HG03064 (cell line): ENCODE data around the gene SLC6A20.

ENCODE experiments used
- ATAC-seq: cut with Tn5 transposase; IDR thresholded peaks from one replicate; pipeline ENCODE4 v1.9.1; 2021; ENCODE audit warnings: low read depth; ENCODE audit not compliant: unreplicated experiment

The SLC6A20 gene

DNA sequence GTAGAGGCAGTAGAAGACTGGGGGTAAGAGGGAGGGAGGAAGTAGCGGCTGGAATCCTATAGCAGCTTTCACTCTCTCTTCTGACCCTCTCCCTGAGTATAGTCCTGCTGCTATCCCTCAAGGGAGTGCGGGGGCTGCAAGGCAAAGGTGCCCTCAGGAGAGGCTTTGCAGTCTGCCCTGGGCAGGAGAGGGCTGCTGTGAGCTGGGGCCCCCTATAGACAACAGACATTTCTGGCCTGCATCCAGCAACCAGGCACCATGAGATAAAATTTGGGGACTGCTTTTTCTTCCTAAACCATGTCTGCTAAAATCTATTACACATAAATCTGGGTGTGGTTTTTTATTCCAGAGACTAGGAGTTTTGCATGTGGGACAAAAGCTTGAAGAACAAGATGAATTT is 59.1 kb downstream of the SLC6A20 start:
- ATAC-seq: no peak

DNA sequence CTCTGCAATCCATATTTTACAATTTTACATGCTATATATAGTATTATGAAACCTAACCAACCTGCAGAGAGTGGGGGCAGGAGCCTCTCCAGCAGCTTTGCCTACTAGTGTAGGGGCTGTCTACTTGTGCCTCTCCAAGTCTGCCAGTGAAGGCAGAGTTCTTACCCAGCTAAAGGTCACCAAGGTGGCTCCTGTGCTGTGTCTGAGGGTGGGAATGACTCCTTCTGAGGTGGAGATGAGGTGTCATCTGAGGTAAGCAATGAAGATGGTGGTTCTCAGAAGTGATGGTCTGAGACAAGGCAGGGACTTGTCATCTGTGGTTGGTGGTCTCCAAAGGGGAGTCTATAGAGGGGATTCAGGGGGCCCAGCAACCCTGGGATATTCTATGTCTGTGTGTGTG is 59.6 kb downstream of the SLC6A20 start:
- ATAC-seq: no peak

GRCh38 chr3:45730409-45731154 is 65.8 kb downstream of the SLC6A20 start:
- ATAC-seq: no peak

DNA sequence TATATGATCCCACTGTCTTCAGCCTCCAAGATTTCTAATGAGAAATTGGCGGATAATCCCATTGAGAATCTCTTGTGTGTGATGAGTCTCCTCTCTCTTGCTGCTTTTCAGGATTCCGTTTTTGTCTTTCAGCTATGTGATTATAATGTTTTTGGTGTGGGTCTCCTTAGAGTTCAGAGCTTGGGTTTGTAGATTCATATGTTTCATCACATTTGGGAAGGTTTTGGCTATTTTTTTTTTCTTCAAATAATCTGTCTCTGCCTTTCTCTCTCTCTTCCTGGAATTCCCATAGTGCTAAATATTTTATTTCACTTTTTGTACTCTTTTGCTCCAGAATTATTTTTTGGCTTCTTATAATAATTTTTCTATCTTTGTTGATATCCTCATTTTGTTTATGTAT is 66.7 kb downstream of the SLC6A20 start:
- no peak for ATAC-seq

DNA sequence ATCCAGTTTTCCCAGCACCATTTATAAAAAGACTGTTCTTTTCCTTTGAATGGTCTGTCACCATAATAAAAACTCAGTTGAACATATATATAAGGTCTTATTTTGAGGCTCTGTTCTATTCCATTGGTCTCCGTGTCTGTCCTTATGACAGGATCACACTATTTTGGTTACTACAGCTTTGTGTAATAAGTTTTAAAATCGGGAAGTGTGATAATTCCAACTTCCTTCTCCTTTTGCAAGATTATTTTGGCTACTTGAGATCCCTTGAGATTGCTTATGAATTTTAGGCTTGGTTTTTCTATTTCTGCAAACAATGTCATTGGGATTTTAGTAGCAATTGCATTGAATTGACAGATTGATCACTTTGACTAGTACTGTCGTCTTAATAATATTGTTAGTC is 71.4 kb downstream of the SLC6A20 start:
- no peak for ATAC-seq

GRCh38 chr3:45719655-45720487 is 76.5 kb downstream of the SLC6A20 start:
- no peak for ATAC-seq

DNA sequence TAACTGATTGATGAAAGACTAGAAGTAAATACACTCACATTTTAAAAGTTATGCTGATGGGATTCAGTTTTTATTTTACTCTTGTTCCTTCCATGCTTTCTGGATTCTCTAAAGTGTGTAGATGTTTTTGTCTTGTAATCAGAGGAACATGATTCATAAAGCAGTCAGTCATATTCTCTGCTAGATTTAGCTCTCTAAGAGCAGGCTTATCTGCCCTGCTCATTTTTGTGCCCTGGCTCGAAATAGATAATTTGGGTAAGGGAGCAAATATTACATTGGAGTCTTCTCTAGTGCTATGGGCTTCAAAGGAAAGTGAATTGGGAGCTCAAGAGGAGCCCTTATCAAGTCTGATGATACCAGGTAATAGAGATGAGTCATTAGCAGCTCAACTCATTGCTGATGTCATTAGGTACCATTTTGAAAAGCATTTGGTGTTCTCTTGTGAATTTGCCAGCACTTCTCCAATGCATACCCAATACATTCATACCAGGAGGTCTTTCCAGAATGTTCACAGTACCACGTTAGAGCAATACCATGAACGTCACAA is 79.5 kb downstream of the SLC6A20 start:
- ATAC-seq: no peak

- ATAC-seq: no peak
Measured at GRCh38 chr3:45715945-45716344, 80.4 kb downstream of the SLC6A20 start.

DNA sequence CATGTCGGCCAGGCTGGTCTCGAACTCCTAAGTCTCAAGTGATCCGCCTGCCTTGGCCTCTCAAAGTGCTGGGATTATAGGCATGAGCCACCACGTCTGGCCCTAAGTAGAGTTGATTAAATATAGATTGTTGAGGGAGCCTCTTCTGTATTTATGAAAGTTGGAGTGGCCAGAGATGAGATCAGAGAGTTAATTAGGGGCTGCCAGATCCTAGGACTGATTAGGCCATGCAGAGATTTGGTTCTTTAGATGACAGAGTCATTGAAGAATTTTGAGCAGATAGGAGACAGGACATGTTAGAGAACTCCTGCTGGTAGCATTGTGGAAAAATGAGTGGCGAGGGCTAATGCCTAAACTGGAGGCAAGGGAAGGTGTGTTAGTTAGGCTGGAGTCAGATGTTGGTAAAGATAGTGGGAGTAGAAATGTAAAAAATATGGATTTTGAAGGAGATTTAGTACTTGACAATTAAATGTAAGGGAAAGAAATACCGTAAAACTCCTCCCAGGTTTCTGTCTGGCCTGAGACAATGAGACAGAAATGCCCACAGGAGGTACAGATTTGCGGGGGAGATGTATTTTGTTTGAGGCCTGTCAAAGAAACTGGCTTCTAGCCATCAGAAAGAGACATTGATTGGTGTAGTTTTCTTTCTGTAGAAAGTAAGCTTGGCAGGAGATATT is 83.8 kb downstream of the SLC6A20 start:
- ATAC-seq: no peak

- ATAC-seq: no peak
Measured at GRCh38 chr3:45711931-45712330, 84.4 kb downstream of the SLC6A20 start.

DNA sequence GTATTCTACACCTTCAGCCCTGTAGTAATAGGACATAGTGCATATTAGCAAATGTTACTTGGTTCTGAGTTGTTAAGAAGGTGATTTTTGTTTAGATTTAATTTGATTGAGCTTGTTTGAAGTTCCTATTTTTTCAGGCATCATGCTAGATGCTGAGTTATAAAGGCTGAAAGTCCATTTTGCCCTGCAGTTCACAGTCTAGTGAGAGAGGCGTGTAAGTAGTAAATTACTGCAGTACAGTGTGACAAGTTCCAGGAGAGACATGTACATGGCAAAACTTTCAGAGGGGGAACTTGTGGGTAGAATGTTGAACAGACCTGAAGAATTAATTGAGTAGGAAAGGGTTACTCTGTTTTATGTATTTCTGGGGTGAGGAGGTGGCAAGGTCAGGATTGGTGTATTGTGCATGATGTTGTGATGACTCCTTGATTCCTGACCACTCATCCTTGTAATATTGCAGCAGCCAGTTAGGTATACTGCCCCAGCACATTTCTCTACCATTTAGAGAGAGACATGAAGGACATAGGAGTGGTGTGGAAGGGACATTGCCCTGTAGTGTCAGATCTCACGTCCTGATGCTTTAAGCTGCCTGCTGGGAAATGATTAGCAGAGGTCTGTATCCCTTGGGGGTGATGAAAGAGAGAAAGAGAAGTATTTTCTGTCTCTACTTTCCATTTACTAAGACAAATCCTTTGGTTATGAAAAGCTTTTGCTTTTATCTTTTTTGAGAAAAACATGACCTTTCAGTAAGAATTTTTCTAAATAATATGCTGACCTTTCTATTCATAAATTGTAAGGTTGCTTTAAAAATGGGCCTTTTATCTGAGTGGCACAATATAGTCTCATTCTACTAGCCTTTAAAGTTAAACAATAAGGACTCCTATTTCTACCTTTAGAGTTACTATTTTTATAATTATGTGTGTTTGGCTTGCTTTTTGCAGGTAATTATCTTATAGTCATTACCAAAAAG is 90.2 kb downstream of the SLC6A20 start:
- no peak for ATAC-seq
